Neural progenitor cell (in vitro differentiated cells): ENCODE measurements around the gene PPFIA4. TPM values are rescaled to one million over a fixed set of nuclear protein-coding genes. Genes with fewer than 3 reads are reported as not detected.
A peak's percentile ranks its signal among the peaks of the same experiment; 100 is the strongest.

Experiments used
- DNase-seq: peaks from one replicate; pipeline ENCODE4 v3.0.0-alpha.2; 2016; ENCODE audit warnings: low spot score
- H2AFZ ChIP-seq: fragments of 200-600 bp; sonication (generic); replicated peaks from 2 replicates; pipeline ENCODE4 v1.6.1; 2016; ENCODE audit warnings: antibody characterized with exemption
- H3F3A ChIP-seq: fragments of 200-600 bp; sonication (generic); 2 replicates; pipeline ENCODE4 v1.6.1; 2016; ENCODE audit warnings: antibody characterized with exemption, low read depth
- H3K27ac ChIP-seq: fragments of 200-600 bp; sonication (generic); 2 replicates; pipeline ENCODE4 v1.5.1; 2016; ENCODE audit warnings: mild to moderate bottlenecking
- H3K27me3 ChIP-seq: fragments of 200-600 bp; sonication (generic); 2 replicates; pipeline ENCODE4 v1.6.1; 2016; ENCODE audit warnings: mild to moderate bottlenecking, moderate library complexity
- H3K36me3 ChIP-seq: fragments of 200-600 bp; sonication (generic); 2 replicates; pipeline ENCODE4 v1.5.1; 2016
- H3K4me1 ChIP-seq: fragments of 200-600 bp; sonication (generic); 2 replicates; pipeline ENCODE4 v1.6.1; 2016; ENCODE audit warnings: mixed run types
- H3K4me2 ChIP-seq: fragments of 200-600 bp; sonication (generic); 2 replicates; pipeline ENCODE4 v1.6.1; 2016
- H3K4me3 ChIP-seq: fragments of 200-600 bp; sonication (generic); 2 replicates; pipeline ENCODE4 v1.5.1; 2016
- H3K79me2 ChIP-seq: fragments of 200-600 bp; sonication (generic); 2 replicates; pipeline ENCODE4 v1.6.1; 2016; ENCODE audit warnings: low read depth
- H3K9ac ChIP-seq: fragments of 200-600 bp; sonication (generic); 2 replicates; pipeline ENCODE4 v1.6.1; 2016
- H3K9me3 ChIP-seq: fragments of 200-600 bp; sonication (generic); 2 replicates; pipeline ENCODE4 v1.5.1; 2016; ENCODE audit warnings: low read depth
- H4K20me1 ChIP-seq: fragments of 200-600 bp; sonication (generic); 2 replicates; pipeline ENCODE4 v1.6.1; 2016; ENCODE audit warnings: low read depth
- H3K27ac Mint-ChIP-seq: 3 replicates; pipeline ENCODE4 v1.8.0; 2021; ENCODE audit warnings: mixed read lengths
- H3K27me3 Mint-ChIP-seq: 2 replicates; pipeline ENCODE4 v1.8.0; 2022; ENCODE audit warnings: low read depth, mild to moderate bottlenecking, inconsistent platforms, moderate library complexity, mixed read lengths; ENCODE audit not compliant: insufficient read depth
- H3K36me3 Mint-ChIP-seq: 3 replicates; pipeline ENCODE4 v1.8.0; 2021; ENCODE audit warnings: mixed read lengths
- H3K4me1 Mint-ChIP-seq: 3 replicates; pipeline ENCODE4 v1.8.0; 2021; ENCODE audit warnings: mixed read lengths
- H3K4me3 Mint-ChIP-seq: 3 replicates; pipeline ENCODE4 v1.8.0; 2021; ENCODE audit warnings: mild to moderate bottlenecking, moderate library complexity, mixed read lengths
- H3K9me3 Mint-ChIP-seq: 3 replicates; pipeline ENCODE4 v1.8.0; 2020; ENCODE audit warnings: mixed read lengths
- EZH2 ChIP-seq: fragments of 200-600 bp; sonication (generic); IDR thresholded peaks from 2 replicates; pipeline ENCODE4 v1.6.1; 2017; ENCODE audit warnings: antibody characterized with exemption, mild to moderate bottlenecking, moderate library complexity
- EZH2phosphoT487 ChIP-seq: fragments of 200-600 bp; sonication (generic); IDR thresholded peaks from 2 replicates; pipeline ENCODE4 v1.6.1; 2017; ENCODE audit warnings: antibody characterized with exemption
- total RNA-seq: library from RNA; depleted of rRNA; stranded (reverse); fragments of >200 nt; gene quantifications from 2 replicates; pipeline ENCODE4 v1.2.3, GENCODE V29; 2015; ENCODE audit warnings: low replicate concordance
- TF ChIP-seq, protein P1 (sequence below): fragments of 200-600 bp; sonication (generic); IDR thresholded peaks from 2 replicates; pipeline ENCODE4 v1.5.1; 2017; ENCODE audit warnings: antibody characterized with exemption, mild to moderate bottlenecking

Gene PPFIA4
- total RNA-seq, 1 donor from 2014 or later = 23.5 TPM

GRCh38 chr1:203052601-203053000 lies 26.3 kb downstream of the PPFIA4 start:
- Mint-ChIP-seq H3K4me1 (peaks cover 28% of the 10 kb centered on the region), H3K9me3 (no peaks in the 10 kb centered on the region), H3K27ac (no peak overlapping the region), H3K27me3 (peaks cover under 1% of the 10 kb centered on the region), H3K4me3 (no peak overlapping the region), H3K36me3 (peaks cover 15% of the 10 kb centered on the region)
- H3K27ac ChIP-seq = no peak overlapping the region
- no peaks in the 10 kb centered on the region for H4K20me1 ChIP-seq
- H3K36me3 ChIP-seq = no peaks in the 10 kb centered on the region
- H3K4me2 ChIP-seq = no peak overlapping the region
- peaks cover 28% of the 10 kb centered on the region for H3K4me1 ChIP-seq
- no peaks in the 10 kb centered on the region for H3K9me3 ChIP-seq
- TF ChIP-seq EZH2 (no peak), EZH2phosphoT487 (no peak)
- TF ChIP-seq, protein P1, sequence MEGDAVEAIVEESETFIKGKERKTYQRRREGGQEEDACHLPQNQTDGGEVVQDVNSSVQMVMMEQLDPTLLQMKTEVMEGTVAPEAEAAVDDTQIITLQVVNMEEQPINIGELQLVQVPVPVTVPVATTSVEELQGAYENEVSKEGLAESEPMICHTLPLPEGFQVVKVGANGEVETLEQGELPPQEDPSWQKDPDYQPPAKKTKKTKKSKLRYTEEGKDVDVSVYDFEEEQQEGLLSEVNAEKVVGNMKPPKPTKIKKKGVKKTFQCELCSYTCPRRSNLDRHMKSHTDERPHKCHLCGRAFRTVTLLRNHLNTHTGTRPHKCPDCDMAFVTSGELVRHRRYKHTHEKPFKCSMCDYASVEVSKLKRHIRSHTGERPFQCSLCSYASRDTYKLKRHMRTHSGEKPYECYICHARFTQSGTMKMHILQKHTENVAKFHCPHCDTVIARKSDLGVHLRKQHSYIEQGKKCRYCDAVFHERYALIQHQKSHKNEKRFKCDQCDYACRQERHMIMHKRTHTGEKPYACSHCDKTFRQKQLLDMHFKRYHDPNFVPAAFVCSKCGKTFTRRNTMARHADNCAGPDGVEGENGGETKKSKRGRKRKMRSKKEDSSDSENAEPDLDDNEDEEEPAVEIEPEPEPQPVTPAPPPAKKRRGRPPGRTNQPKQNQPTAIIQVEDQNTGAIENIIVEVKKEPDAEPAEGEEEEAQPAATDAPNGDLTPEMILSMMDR = no peak
- no peak overlapping the region for H2AFZ ChIP-seq
- H3K4me3 ChIP-seq = no peak overlapping the region
- no peaks in the 10 kb centered on the region for H3F3A ChIP-seq
- no peak overlapping the region for H3K9ac ChIP-seq
- H3K27me3 ChIP-seq = no peaks in the 10 kb centered on the region
- DNase-seq = no peak
- H3K79me2 ChIP-seq = no peaks in the 10 kb centered on the region

- Mint-ChIP-seq H3K27me3 (no peaks in the 10 kb centered on the region), H3K36me3 (peaks cover 10% of the 10 kb centered on the region), H3K4me3 (no peak overlapping the region), H3K27ac (no peak overlapping the region), H3K9me3 (no peaks in the 10 kb centered on the region), H3K4me1 (peaks cover 24% of the 10 kb centered on the region)
- no peaks in the 10 kb centered on the region for H3K36me3 ChIP-seq
- H3F3A ChIP-seq = no peaks in the 10 kb centered on the region
- no peak overlapping the region for H3K4me2 ChIP-seq
- H3K4me1 ChIP-seq = peaks cover 24% of the 10 kb centered on the region
- H3K4me3 ChIP-seq = no peak overlapping the region
- no peaks in the 10 kb centered on the region for H3K27me3 ChIP-seq
- no peaks in the 10 kb centered on the region for H3K9me3 ChIP-seq
- H2AFZ ChIP-seq = no peak overlapping the region
- no peaks in the 10 kb centered on the region for H4K20me1 ChIP-seq
- no peak overlapping the region for H3K27ac ChIP-seq
- TF ChIP-seq EZH2phosphoT487 (no peak), EZH2 (no peak)
- TF ChIP-seq, protein P1 = no peak
- DNase-seq = no peak
- no peaks in the 10 kb centered on the region for H3K79me2 ChIP-seq
- no peak overlapping the region for H3K9ac ChIP-seq
Observed at GRCh38 chr1:203054184-203054583, 27.9 kb downstream of the PPFIA4 start.

DNA sequence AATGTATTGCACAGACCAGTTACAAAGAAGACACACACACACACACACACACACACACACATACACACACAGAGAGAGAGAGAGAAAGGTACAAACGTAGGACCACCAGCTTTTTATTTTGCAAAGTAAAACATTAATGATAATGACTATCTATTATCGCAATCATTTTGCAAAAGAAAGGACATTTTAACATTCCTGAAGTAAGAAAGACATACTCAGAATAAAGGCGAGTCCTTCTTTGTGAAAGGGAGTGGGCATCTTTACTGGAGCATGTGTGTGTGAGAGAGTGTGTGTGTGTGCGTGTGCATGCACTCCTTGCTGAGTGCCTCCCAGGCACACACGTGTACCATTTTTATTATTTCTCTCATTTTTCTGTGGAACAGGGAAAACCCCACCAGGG lies 28.4 kb downstream of the PPFIA4 start:
- Mint-ChIP-seq H3K27ac (no peak overlapping the region), H3K36me3 (peaks cover 10% of the 10 kb centered on the region), H3K27me3 (no peaks in the 10 kb centered on the region), H3K4me3 (no peak overlapping the region), H3K9me3 (no peaks in the 10 kb centered on the region), H3K4me1 (peaks cover 24% of the 10 kb centered on the region)
- Histone ChIP-seq H3K4me2 (peak overlapping the region; percentile 41), H3K27ac (no peak overlapping the region), H2AFZ (no peak overlapping the region), H3K4me1 (peaks cover 22% of the 10 kb centered on the region), H3K4me3 (no peak overlapping the region), H3K36me3 (no peaks in the 10 kb centered on the region), H3K27me3 (no peaks in the 10 kb centered on the region), H3F3A (no peaks in the 10 kb centered on the region), H3K9me3 (no peaks in the 10 kb centered on the region), H3K79me2 (no peaks in the 10 kb centered on the region), H3K9ac (no peak overlapping the region), H4K20me1 (no peaks in the 10 kb centered on the region)
- TF ChIP-seq EZH2 = no peak
- no peak for TF ChIP-seq EZH2phosphoT487
- TF ChIP-seq, protein P1 = no peak
- DNase-seq = no peak
